A204.1 (cell line): ENCODE results near the gene ICE2.
"Not testable (repeated sequence)": the region's sequence is repeated elsewhere in the genome, so short reads cannot be mapped to it uniquely, and the experiment has no call there.

Experiments used
- FAIRE-seq: peaks from 2 replicates; lab custom pipeline; 2012; peaks lifted over from hg19 to GRCh38; lab: Jason Lieb, UNC

Gene ICE2

GRCh38 chr15:60407415-60407805 is 71.5 kb downstream of the ICE2 start:
- no peak for FAIRE-seq

DNA sequence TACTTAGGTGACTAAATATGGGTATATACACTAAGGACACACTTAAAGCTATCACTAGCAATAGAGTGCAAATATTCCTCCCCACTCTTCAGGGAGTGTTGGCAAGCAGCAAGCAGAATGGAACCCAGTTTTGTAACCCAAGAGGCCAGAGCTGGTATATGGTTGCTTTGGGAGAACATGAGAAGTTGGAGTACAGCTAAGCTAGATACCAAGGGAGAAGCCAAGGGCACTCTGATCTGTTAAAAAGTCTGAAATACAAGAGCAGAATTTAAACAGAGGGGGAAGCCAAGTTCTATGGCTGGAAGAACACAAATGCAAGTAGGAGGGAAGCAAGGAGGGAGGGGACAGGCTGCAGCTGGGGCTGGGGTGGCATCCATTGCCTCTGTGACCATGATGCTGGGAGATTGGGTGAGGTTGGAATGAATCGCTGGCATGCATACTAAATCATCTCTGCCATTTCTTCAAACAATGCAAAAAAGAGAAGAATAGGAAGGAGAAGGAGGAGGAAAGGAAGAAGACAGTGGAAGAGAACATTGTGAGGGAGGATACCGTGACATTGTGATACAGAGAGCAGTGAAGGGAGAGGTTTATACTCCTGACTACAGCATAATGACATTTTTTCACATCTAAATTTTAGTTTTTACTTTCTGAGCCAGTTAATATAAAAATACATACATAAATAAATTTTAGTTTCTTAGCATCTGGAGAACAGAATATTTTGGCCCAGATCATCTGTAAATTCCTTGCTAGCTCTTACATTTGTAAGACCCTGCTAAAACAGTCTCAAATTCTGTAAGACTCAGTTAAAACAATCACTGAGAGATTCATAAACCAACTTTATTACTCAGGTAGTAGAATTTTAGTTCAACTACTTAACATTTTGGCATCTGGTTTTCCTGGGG is 72.2 kb downstream of the ICE2 start:
- no peak for FAIRE-seq

DNA sequence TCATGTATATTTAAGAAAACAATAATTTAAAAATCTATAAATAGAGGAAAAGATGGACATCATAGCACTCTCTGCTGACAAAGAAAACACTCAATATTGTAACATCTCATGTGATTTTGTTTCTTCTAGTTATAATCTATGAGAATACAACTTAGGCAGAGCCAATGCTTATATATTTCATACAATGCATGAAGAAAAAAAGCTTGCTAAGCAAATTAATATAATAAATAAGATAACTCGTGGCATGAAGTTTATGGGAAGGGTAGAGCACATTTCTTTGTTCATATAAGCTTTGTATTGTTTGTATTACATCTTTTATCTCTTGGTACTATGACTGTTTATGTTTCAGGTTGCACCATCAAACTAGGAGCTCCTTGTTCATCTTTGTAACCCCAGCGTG is 73.5 kb downstream of the ICE2 start:
- FAIRE-seq, result no peak

GRCh38 chr15:60404351-60404750 is 74.6 kb downstream of the ICE2 start:
- not testable (repeated sequence) for FAIRE-seq

DNA sequence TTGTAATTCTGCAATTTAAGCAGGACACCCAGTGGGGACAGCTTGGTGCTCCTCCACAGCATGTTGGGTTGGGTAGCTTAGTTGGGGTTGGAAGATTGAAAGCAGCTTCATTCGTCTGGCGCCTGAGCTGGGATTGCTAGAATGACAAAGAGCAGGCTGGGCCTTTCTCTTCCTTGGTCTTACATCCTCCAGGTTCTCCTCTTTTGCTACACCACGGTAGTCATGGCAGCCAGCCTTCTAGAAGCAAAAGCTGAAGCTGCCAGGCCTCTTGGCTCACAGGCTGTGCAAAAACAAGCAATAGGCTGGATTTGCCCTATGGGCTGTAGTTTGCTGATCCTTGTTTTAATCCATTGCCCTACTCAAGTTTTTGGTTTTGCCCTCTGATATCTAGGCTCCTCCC is 78.0 kb downstream of the ICE2 start:
- no peak for FAIRE-seq

- no peak for FAIRE-seq
These were observed 79.0 kb downstream of the ICE2 start for GRCh38 chr15:60399931-60400330.

GRCh38 chr15:60399246-60399915 is 79.6 kb downstream of the ICE2 start:
- FAIRE-seq, result no peak

GRCh38 chr15:60397772-60398445 is 81.0 kb downstream of the ICE2 start, which contains the start of gene ANXA2:
Gene ANXA2, minus strand, starts transcription at chr15:60397986. Its CDS starts 11,911 bp downstream, at chr15:60386075.
- no peak for FAIRE-seq

DNA sequence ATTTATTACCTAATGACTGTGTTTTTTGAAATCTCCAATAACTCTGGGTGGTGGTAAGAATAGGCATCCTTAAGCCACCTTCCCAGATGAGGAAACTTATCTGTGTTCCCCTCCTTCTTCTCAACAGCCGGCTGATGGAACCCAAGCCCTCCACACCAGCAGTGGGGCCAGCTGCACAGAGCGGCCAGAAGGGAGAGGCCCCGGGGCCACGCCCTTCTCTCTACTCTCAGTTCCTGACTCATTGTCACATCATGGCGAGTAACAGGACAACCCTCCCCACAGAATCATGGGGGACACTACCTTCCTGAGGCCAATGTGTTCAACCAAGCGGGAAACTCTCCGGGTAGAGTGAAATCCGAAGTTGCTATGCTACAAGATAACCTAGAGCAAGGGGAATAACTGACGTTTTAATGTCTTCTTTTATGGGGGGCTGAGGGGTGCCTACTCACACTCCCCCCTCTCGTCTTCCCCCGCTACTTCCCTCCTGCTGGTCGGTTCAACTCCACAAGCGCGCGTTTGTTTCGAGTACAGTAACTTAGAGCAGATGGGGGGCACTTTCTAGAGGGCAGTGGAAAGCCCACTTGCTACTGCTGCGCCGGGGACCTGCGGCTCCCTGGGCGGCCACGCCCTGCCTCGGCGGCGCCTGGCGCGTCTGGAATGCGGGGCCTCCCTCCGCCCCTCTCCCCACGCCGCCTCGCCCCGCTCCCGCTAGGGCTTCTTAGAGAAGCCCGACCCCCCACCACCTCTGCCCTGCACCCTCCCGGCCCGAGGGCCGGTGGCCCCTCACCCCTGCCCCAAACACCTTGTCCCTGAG is 81.8 kb downstream of the ICE2 start:
- FAIRE-seq, result no peak

- FAIRE-seq, result no peak
These were observed 82.4 kb downstream of the ICE2 start for GRCh38 chr15:60396560-60396957.

GRCh38 chr15:60396100-60396499 is 82.8 kb downstream of the ICE2 start:
- no peak for FAIRE-seq

GRCh38 chr15:60395276-60396011 is 83.5 kb downstream of the ICE2 start:
- FAIRE-seq, result no peak

- no peak for FAIRE-seq
These were observed 84.2 kb downstream of the ICE2 start for GRCh38 chr15:60394689-60395097.

DNA sequence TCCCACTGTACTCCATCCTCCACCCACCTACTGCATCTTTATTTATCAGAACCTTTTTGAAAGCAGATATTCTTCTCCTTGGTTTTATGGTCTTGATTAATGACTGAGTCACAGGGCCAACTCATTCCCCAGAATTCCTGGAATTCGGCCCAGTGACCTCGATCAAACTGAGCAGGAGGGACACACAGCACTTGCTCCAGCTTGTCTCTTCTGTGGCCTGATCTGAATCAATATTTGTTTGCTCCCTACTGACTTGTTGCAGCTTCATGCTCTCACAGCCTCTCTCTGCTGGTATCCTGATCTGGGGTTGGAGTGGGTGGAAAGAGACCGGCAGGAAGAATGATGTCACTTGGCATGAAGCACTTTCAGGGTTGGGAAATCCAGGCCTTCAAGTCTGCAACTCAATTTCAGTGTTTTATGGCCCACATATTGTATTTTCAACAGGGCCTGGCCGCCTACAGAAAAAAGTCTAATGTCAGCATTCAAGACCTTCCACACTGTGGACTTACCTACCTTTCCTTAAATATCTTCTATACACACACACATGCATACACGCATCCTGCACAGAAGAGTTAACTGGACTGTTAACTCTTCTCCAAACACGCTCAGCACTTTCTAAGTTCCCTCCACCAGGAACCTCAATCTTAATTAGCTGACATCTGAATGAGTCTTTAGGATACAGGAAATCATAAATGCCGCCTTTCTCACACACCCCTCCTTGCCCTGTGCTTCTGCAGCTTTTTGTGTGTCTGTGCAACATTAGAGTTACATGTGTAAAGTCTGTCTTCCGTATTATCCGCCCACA is 85.8 kb downstream of the ICE2 start:
- FAIRE-seq, result no peak

GRCh38 chr15:60392601-60392985 is 86.3 kb downstream of the ICE2 start:
- no peak for FAIRE-seq

DNA sequence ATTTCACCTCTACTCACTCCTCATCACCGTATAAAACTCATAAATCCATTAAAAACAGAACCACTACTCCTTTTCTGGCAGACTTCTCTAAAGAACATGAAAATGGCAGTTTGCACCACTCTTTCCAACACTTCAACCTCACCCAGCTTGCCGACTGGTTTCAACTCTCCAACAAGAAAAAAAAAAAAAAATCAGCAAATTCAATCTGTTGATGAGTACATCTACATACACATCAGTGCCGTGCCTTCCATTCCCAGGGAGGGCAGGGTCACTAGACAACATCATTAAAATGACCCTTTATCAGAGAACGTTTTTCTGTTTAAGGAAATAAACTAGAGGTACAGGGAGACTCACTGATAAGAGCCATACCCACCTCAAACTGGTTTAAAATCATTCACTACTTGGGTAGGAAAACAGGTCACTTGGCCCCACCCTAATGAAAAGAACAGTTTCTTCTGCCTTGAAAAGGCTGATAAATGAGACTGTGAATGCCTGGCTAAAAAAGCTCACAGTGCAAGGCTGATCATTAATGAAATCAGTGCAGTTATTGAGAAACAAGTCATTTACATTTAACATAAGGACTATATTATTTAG is 87.1 kb downstream of the ICE2 start:
- no peak for FAIRE-seq

GRCh38 chr15:60390871-60391501 is 88.0 kb downstream of the ICE2 start:
- FAIRE-seq, result no peak

DNA sequence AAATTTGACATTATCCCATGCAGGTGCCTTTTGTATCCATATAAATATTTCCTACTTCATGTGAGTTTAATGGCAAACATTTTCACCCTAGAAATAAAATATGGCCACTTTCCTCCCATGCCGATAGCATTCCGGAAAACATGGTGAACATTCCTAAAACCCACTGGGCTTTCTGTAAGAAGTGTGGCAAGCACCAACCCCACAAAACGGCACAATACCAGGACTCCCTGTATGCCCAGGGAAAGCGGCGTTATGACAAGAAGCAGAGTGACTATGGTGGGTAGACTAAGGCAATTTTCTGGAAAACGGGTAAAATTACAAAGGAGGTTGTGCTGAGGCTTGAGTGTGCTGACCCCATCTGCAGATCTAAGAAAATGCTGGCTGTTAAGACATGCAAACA is 88.7 kb downstream of the ICE2 start:
- FAIRE-seq, result no peak

DNA sequence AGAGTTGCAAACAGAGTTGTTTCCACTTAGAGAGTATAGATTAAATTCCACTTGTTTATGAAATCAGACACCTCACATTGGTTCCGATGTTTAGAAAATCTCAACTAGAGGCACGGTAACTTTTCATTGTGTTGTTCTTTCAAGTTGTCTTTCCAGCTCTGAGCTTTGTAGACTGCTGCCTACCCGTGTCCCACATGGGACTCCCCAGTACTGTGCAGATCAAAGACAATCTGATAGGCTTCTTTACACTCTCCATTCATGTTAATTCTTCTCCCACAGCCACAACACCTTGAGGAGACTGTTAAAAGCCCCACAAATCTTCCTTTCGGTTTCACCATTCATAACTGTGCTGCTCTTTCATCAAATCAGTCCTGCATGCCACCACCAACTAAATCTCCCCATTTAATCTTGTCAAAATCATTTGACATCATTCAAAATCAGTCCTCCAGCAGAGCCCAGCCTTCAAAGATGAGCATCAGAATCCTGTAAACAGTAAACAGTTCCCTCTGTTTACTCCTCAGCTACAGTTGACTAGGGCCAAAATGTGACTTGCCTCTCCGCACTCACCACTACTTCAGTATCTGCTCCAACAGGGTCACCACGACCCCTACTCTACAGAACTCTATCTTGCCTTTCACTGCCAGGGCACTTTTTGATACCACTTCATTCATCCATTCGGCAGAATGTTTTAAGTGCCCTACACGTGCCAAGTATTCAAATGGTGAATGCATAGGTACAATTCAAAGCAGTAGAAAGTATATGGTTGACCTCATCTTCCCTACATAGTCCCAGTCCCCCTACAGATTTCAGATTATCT is 89.5 kb downstream of the ICE2 start:
- no peak for FAIRE-seq
